Neural cell (in vitro differentiated cells): Measurements from ENCODE around the gene BST1. TPM values are rescaled to one million over a fixed set of nuclear protein-coding genes. Genes with fewer than 3 reads are reported as not detected.

Source experiments
- H2AFZ ChIP-seq: fragments of 200-600, 300-800 bp; sonication (generic), shearing (Covaris generic); 2 replicates; pipeline ENCODE4 v1.6.0; 2014; ENCODE audit warnings: low read depth, mild to moderate bottlenecking, antibody characterized with exemption, low read length, moderate library complexity
- H3F3A ChIP-seq: fragments of 200-600 bp; shearing (Covaris generic); 2 replicates; pipeline ENCODE4 v1.6.1; 2016; ENCODE audit warnings: mild to moderate bottlenecking, moderate library complexity, mixed read lengths, antibody characterized with exemption, low read length; ENCODE audit not compliant: insufficient read depth, poor library complexity, severe bottlenecking
- H3K27ac ChIP-seq: fragments of 200-600, 300-800 bp; sonication (generic), shearing (Covaris generic); 2 replicates; pipeline ENCODE4 v1.5.1; 2014; ENCODE audit warnings: mild to moderate bottlenecking, low read length, moderate library complexity
- H3K27me3 ChIP-seq: fragments of 300-800, 200-600 bp; sonication (generic), shearing (Covaris generic); 2 replicates; pipeline ENCODE4 v1.6.0; 2014; ENCODE audit warnings: mild to moderate bottlenecking, low read depth, low read length, moderate library complexity; ENCODE audit not compliant: insufficient read depth
- H3K36me3 ChIP-seq: fragments of 300-800, 200-600 bp; sonication (generic), shearing (Covaris generic); 2 replicates; pipeline ENCODE4 v1.5.1; 2014; ENCODE audit warnings: mild to moderate bottlenecking, antibody characterized with exemption, low read length, moderate library complexity; ENCODE audit not compliant: insufficient read depth
- H3K4me2 ChIP-seq: fragments of 300-800, 200-600 bp; sonication (generic), shearing (Covaris generic); 2 replicates; pipeline ENCODE4 v1.6.0; 2014; ENCODE audit warnings: mild to moderate bottlenecking, low read length
- H3K4me3 ChIP-seq: fragments of 300-800, 200-600 bp; sonication (generic), shearing (Covaris generic); 2 replicates; pipeline ENCODE4 v1.5.1; 2014; ENCODE audit warnings: mild to moderate bottlenecking, low read length, moderate library complexity
- H3K79me2 ChIP-seq: fragments of 200-600 bp; shearing (Covaris generic); replicated peaks from 2 replicates; pipeline ENCODE4 v1.6.0; 2014; ENCODE audit warnings: mild to moderate bottlenecking, low read length, moderate library complexity; ENCODE audit not compliant: insufficient read depth
- H3K9ac ChIP-seq: fragments of 300-800, 200-600 bp; sonication (generic), shearing (Covaris generic); 2 replicates; pipeline ENCODE4 v1.6.1; 2016; ENCODE audit warnings: mild to moderate bottlenecking, low read length, mixed read lengths
- H3K9me2 ChIP-seq: fragments of 200-600 bp; shearing (Covaris generic); 2 replicates; pipeline ENCODE4 v1.6.1; 2016; ENCODE audit warnings: mild to moderate bottlenecking, low read length, mixed read lengths; ENCODE audit not compliant: insufficient read depth
- H3K9me3 ChIP-seq: fragments of 200-600, 300-800 bp; sonication (generic), shearing (Covaris generic); 2 replicates; pipeline ENCODE4 v1.6.1; 2016; ENCODE audit warnings: mild to moderate bottlenecking, mixed run types, low read length, moderate library complexity, mixed read lengths
- H4K20me1 ChIP-seq: fragments of 200-600 bp; shearing (Covaris generic); 2 replicates; pipeline ENCODE4 v1.6.1; 2016; ENCODE audit warnings: mild to moderate bottlenecking, mixed run types; ENCODE audit not compliant: insufficient read depth
- CTCF ChIP-seq: fragments of 450-650 bp; IDR thresholded peaks from 2 replicates; pipeline ENCODE4 v1.5.1; 2014; ENCODE audit warnings: antibody characterized with exemption, mild to moderate bottlenecking, moderate library complexity; ENCODE audit not compliant: poor library complexity, severe bottlenecking
- EP300 ChIP-seq: fragments of 450-650 bp; conservative IDR thresholded peaks from 2 replicates; pipeline ENCODE4 v1.6.1; 2014; ENCODE audit warnings: antibody characterized with exemption, mild to moderate bottlenecking, moderate library complexity; ENCODE audit not compliant: poor library complexity, severe bottlenecking
- EZH2 ChIP-seq: fragments of 200-600, 300-800 bp; shearing (Covaris generic), sonication (generic); IDR thresholded peaks from 2 replicates; pipeline ENCODE4 v1.6.1; 2014; ENCODE audit warnings: antibody characterized with exemption, low read length, borderline replicate concordance, mild to moderate bottlenecking; ENCODE audit not compliant: insufficient read depth, poor library complexity, severe bottlenecking
- MXI1 ChIP-seq: fragments of 450-650 bp; conservative IDR thresholded peaks from 2 replicates; pipeline ENCODE4 v1.6.1; 2014; ENCODE audit warnings: antibody characterized with exemption, mild to moderate bottlenecking; ENCODE audit not compliant: poor library complexity, severe bottlenecking
- POLR2AphosphoS5 ChIP-seq: IDR thresholded peaks from 2 replicates; pipeline ENCODE4 v1.6.1; 2012
- RAD21 ChIP-seq: fragments of 450-650 bp; conservative IDR thresholded peaks from 2 replicates; pipeline ENCODE4 v1.6.1; 2014; ENCODE audit warnings: antibody characterized with exemption, mild to moderate bottlenecking, moderate library complexity
- REST ChIP-seq: IDR thresholded peaks from 2 replicates; pipeline ENCODE4 v1.6.1; 2012; ENCODE audit warnings: borderline replicate concordance
- SMC3 ChIP-seq: fragments of 450-650 bp; conservative IDR thresholded peaks from 2 replicates; pipeline ENCODE4 v1.6.1; 2014; ENCODE audit warnings: antibody characterized with exemption, mild to moderate bottlenecking, moderate library complexity; ENCODE audit not compliant: poor library complexity
- TAF1 ChIP-seq: IDR thresholded peaks from 2 replicates; pipeline ENCODE4 v1.6.1; 2012; ENCODE audit warnings: low read depth
- polyA plus RNA-seq: library from polyadenylated mRNA; depleted of rRNA; stranded (reverse); fragments of >200 nt; gene quantifications from 2 replicates; pipeline ENCODE4 v1.2.3, GENCODE V29; 2014

The BST1 gene
- polyA plus RNA-seq, 1 donor from 2014 or later = 1.6 TPM

DNA sequence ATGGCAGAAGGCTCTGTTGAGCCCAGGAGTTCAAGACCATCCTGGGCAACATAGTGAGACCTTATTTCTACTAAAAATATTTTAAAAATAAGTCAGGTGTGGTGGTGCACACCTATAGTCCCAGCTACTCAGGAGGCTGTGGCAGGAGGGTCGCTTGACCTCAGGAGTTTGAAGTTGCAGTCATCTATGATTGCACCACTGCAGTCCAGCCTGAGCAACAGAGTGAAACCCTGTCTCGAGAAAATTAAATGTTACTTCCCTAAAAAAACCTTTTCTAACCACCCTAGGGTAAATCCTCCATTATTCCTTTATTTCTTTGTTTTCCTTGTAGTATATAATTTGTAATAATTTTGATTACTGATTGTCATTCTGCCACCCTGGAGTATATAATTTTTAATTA, 13.3 kb upstream of the BST1 start:
- Histone ChIP-seq H3K36me3 (peaks cover 4% of the 10 kb centered on the region), H3K9me3 (no peaks in the 10 kb centered on the region), H3K9ac (no peak overlapping the region), H3K27me3 (no peaks in the 10 kb centered on the region), H4K20me1 (no peaks in the 10 kb centered on the region), H3K9me2 (no peaks in the 10 kb centered on the region), H3K4me2 (no peak overlapping the region), H3K4me3 (no peak overlapping the region), H3K27ac (no peak overlapping the region), H2AFZ (no peak overlapping the region), H3F3A (no peaks in the 10 kb centered on the region), H3K79me2 (peaks cover 3% of the 10 kb centered on the region)
- TF ChIP-seq TAF1 = no peak
- no peak for TF ChIP-seq EZH2
- no peak for TF ChIP-seq CTCF
- no peak for TF ChIP-seq RAD21
- no peak for TF ChIP-seq REST
- no peak for TF ChIP-seq POLR2AphosphoS5
- TF ChIP-seq EP300 = no peak
- TF ChIP-seq SMC3 = no peak
- no peak for TF ChIP-seq MXI1

DNA sequence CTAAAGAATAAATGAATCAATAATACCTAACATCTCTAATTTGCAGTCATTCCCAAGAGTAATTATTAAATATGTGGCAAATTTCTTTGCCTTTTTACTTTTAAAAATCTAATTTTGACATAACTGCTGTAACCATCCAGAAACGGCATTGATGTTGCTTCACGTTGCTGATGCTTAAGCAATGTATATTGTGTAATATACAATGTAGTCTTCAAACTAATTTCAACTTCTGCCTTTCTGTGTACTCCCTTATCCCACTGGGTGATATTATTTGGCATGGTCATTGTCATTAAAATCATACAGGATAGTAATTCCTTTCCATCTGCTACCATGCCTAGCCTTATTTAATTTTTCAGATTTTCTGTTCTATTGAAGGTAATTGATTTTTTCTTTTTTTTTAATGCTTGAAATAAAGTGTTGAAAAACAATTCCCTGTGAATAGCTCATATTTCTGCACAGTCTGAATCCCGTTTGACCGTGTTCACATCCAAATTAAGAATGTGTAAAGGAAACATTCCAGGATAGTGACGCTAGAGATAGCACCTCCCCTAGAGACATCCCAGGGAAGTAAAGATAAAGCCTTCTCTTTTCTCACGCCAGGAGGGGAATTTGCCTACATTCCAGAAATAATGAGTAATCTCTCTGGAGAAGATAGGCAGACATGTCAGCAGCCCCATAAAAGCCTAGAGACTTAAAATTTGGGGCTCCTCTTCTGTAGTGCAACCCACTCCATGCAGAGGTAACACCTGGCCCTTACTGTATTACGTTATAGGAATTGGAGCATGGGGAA, 12.7 kb upstream of the BST1 start:
- no peak overlapping the region for H3K4me3 ChIP-seq
- no peaks in the 10 kb centered on the region for H3K27me3 ChIP-seq
- H3K79me2 ChIP-seq = no peaks in the 10 kb centered on the region
- H4K20me1 ChIP-seq = no peaks in the 10 kb centered on the region
- H3K9me2 ChIP-seq = no peaks in the 10 kb centered on the region
- no peaks in the 10 kb centered on the region for H3K9me3 ChIP-seq
- no peak overlapping the region for H3K27ac ChIP-seq
- no peak overlapping the region for H3K9ac ChIP-seq
- no peak overlapping the region for H2AFZ ChIP-seq
- H3F3A ChIP-seq = no peaks in the 10 kb centered on the region
- no peak for TF ChIP-seq POLR2AphosphoS5
- no peak for TF ChIP-seq REST
- TF ChIP-seq RAD21 = no peak
- H3K4me2 ChIP-seq = no peak overlapping the region
- peaks cover 4% of the 10 kb centered on the region for H3K36me3 ChIP-seq
